Breast epithelium (tissue), 4 donors: ENCODE results near the gene TEX26. TPM values are rescaled to one million over a fixed set of nuclear protein-coding genes. Genes with fewer than 3 reads are reported as not detected.

Experiments
- DNase-seq, 2 donors: peaks; one replicate each; pipeline ENCODE4 v3.0.0-alpha.2; 2019; ENCODE audit warnings: low spot score in 2 of 2
- H3K27ac ChIP-seq, 2 donors: fragments of 200-600 bp; sonication (generic) in 1 of 2; one replicate each; pipeline ENCODE4 v1.5.1; 2016 to 2019; ENCODE audit warnings: mild to moderate bottlenecking in 1 of 2
- H3K27me3 ChIP-seq, 2 donors: fragments of 200-600 bp; sonication (generic) in 1 of 2; one replicate each; pipeline versions ENCODE4 v1.5.1 to v1.6.0; 2017 to 2019; ENCODE audit warnings: control low read depth in 1 of 2, mild to moderate bottlenecking in 1 of 2
- H3K36me3 ChIP-seq: fragments of 200-600 bp; one replicate; pipeline ENCODE4 v1.5.1; 2019
- H3K4me1 ChIP-seq, 2 donors: fragments of 200-600 bp; sonication (generic); one replicate each; pipeline ENCODE4 v1.5.1; 2016 to 2019; ENCODE audit warnings: control low read depth in 1 of 2
- H3K4me3 ChIP-seq, 3 donors: fragments of 200-600 bp; sonication (generic); 1 replicate in 2 of 3; 2 replicates in 1 of 3; pipeline ENCODE4 v1.5.1; 2016 to 2019; ENCODE audit warnings: mild to moderate bottlenecking in 3 of 3, moderate library complexity in 2 of 3
- H3K9me3 ChIP-seq, 2 donors: fragments of 200-600 bp; sonication (generic) in 1 of 2; one replicate each; pipeline ENCODE4 v1.5.1; 2016 to 2019; ENCODE audit warnings: control low read depth in 1 of 2
- POLR2A ChIP-seq: fragments of 450-650 bp; IDR thresholded peaks from one replicate; pipeline ENCODE4 v1.6.1; 2016; ENCODE audit warnings: antibody characterized with exemption, mild to moderate bottlenecking, moderate library complexity
- POLR2AphosphoS5 ChIP-seq, 3 donors: sonication (generic); formaldehyde crosslinking; IDR thresholded peaks; one replicate each; pipeline ENCODE4 v1.6.1; 2017; ENCODE audit warnings: antibody characterized with exemption in 3 of 3
- intact Hi-C: fragments of 100-400 bp; cut with DNase I; formaldehyde crosslinking; loops from one replicate; pipeline ENCODE4 v1.15.1; 2023; ENCODE audit warnings: low total_unique reads
- total RNA-seq, 3 donors: library from RNA; depleted of rRNA; stranded (reverse); fragments of >200 nt; gene quantifications; one replicate each; pipeline ENCODE4 v1.1.0, GENCODE V29; 2016
- TF ChIP-seq, protein P1 (sequence below), 3 donors: fragments of 450-650 bp; IDR thresholded peaks; one replicate each; pipeline ENCODE4 v1.5.1; 2016 to 2017; ENCODE audit warnings: antibody characterized with exemption in 3 of 3, mild to moderate bottlenecking in 3 of 3, moderate library complexity in 3 of 3

Gene TEX26
- total RNA-seq, 3 donors from 2014 or later = 0.48 to 0.59 TPM; not detected in 1

DNA sequence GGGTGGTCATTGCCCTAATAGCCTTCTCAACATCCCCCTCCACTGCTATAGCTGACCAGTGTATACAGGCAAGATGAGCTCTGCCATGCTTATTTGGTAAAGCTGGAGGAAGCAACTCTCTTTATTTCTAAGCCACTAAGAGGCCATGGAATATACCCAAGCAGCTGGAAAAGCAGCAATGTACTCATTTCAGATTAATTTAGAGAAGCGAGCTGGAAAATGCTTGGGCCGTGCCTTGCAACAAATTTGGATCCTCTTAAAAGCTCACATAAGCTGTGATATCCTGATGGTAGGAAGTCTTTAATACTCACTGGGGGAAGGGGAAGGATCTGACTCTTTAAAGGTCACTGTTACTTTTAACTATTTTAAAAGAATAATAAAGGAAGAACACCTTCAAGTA lies 77.8 kb downstream of the TEX26 start:
- TF ChIP-seq POLR2AphosphoS5 (IDR thresholded peaks at IDR 0.05) (no peak), POLR2A (no peak)
- TF ChIP-seq, protein P1, sequence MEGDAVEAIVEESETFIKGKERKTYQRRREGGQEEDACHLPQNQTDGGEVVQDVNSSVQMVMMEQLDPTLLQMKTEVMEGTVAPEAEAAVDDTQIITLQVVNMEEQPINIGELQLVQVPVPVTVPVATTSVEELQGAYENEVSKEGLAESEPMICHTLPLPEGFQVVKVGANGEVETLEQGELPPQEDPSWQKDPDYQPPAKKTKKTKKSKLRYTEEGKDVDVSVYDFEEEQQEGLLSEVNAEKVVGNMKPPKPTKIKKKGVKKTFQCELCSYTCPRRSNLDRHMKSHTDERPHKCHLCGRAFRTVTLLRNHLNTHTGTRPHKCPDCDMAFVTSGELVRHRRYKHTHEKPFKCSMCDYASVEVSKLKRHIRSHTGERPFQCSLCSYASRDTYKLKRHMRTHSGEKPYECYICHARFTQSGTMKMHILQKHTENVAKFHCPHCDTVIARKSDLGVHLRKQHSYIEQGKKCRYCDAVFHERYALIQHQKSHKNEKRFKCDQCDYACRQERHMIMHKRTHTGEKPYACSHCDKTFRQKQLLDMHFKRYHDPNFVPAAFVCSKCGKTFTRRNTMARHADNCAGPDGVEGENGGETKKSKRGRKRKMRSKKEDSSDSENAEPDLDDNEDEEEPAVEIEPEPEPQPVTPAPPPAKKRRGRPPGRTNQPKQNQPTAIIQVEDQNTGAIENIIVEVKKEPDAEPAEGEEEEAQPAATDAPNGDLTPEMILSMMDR (IDR thresholded peaks at IDR 0.05) = no peak
- no peaks in the 10 kb centered on the region for H3K9me3 ChIP-seq
- no peak for DNase-seq
- no peak overlapping the region for H3K27ac ChIP-seq
- H3K4me1 ChIP-seq = no peaks in the 10 kb centered on the region
- H3K27me3 ChIP-seq = no peaks in the 10 kb centered on the region
- no peak overlapping the region for H3K4me3 ChIP-seq
- H3K36me3 ChIP-seq = no peaks in the 10 kb centered on the region
- intact Hi-C loops = no loop called here

DNA sequence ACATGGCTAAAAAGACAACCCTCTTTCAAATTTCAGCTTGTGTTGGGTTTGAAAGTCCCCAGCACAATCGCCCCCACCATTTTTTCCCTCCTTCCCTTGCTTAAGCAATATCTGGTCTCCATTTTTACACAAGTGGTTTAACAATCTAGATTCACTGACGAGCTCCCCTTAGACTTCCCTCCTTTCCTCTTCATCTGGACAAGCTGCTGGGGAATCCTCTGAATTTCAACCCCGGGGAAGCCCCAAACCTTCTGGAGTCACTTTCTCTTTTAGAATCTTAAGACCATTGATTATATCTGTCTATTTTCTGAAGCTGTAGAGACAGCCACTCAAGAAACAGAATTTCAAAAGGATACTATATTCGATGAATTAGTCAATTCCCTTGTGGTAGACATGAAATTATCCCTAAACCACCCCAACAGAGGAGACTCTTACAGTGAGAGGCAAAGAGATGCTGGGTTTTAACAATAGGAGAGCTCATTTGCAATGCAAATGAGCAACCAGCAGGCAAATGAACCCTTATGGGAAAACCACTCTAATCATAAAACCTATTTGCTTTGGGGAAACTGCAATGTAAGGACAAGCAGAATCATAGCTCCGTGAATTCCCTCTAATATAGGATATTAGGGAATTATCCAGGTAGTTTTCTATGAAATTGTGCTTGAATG lies 78.9 kb downstream of the TEX26 start:
- H3K4me1 ChIP-seq = no peaks in the 10 kb centered on the region
- H3K9me3 ChIP-seq = no peaks in the 10 kb centered on the region
- no peaks in the 10 kb centered on the region for H3K36me3 ChIP-seq
- no peak overlapping the region for H3K4me3 ChIP-seq
- no peak for TF ChIP-seq POLR2AphosphoS5 (IDR thresholded peaks at IDR 0.05)
- TF ChIP-seq POLR2A = no peak
- no peak overlapping the region for H3K27ac ChIP-seq
- no peaks in the 10 kb centered on the region for H3K27me3 ChIP-seq
- no peak for DNase-seq
- intact Hi-C loops = no loop called here

DNA sequence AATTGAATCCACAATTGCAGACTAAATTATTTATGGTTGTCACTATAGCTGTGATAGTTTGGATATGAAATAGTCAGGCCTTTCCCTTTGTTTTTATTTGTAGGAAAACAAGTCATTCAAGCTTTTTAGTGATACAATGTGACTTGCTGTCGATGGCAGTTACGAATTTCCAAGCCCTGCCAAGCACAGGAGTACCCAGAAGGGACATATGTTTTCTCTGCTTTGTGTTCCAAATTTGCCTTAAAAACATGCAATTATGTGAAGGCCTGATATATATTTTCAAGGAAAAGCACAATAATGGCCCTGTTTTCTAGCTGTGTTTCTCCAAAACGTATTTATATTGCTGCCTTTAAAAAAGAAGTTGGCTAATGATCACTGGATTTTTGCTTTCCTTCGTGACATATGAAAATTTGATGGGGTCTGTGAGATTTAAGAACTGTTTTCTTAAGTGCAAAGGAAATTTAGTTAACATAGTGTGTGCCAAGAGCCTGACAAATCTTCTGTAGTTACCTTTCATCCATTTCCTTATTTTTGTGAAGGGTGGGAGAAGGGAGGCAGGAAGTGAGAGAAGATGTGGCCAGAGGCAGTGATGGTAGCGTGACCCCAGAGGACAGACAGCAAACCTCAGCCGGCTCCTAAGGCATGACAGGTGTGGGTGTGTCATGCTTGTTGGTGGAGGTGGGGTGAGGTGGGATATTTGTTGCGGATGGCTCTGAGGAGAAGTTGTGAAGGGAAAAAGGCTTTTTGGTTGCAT lies 79.6 kb downstream of the TEX26 start:
- H3K27me3 ChIP-seq = no peaks in the 10 kb centered on the region
- TF ChIP-seq POLR2A (no peak), POLR2AphosphoS5 (IDR thresholded peaks at IDR 0.05) (no peak)
- TF ChIP-seq, protein P1 (IDR thresholded peaks at IDR 0.05) = no peak

DNA sequence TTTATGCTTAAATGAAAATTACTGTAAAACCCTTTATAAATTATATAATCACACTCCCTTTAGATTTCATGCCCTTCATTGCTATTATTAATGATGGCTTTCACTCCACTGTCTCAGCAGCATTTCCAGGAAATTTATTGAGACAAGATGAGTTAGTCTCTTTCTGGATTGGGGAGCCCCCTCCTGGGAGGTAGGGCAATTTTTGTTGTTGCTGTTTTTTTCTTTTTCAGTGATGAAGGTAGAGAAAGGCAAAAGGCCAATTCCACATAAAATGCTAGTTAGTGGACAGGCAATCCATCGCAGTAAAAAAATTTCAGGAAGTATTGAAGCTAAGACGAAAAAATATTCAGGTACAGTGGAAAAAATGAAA lies 80.2 kb downstream of the TEX26 start:
- intact Hi-C loops = no loop called here
- H3K4me3 ChIP-seq = no peak overlapping the region
- no peaks in the 10 kb centered on the region for H3K36me3 ChIP-seq
- TF ChIP-seq POLR2A (no peak), POLR2AphosphoS5 (IDR thresholded peaks at IDR 0.05) (no peak)
- TF ChIP-seq, protein P1 (IDR thresholded peaks at IDR 0.05) = no peak
- H3K9me3 ChIP-seq = no peaks in the 10 kb centered on the region
- no peak for DNase-seq
- no peaks in the 10 kb centered on the region for H3K4me1 ChIP-seq
- H3K27me3 ChIP-seq = no peaks in the 10 kb centered on the region
- H3K27ac ChIP-seq = no peak overlapping the region

More for the DNA sequence above, 79.6 kb downstream of the TEX26 start:
- Histone ChIP-seq H3K4me3 (no peak overlapping the region), H3K27ac (no peak overlapping the region), H3K4me1 (no peaks in the 10 kb centered on the region), H3K9me3 (no peaks in the 10 kb centered on the region), H3K36me3 (no peaks in the 10 kb centered on the region)
- no peak for DNase-seq
- intact Hi-C loops = no loop called here

DNA sequence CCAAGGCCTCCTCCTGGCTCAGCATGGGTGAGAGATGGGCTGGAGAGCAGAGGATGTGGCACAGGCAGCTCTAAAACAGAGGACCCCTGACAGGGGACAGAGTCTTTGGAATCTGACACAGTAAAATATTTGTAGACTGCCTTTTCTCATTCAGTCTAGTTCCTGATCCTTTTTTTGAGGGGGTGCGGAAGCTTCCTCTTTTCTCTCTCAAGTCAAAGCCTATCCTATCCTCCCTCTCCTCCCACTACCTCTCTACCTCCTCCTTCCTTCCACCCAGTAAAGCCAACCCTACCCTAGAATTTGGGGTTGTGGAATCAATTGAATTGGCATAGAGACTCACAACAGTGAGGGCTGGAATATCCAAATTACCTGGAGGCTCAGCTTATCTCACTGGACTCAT lies 82.0 kb downstream of the TEX26 start:
- no peak for TF ChIP-seq POLR2AphosphoS5 (IDR thresholded peaks at IDR 0.05)
- TF ChIP-seq, protein P1 (IDR thresholded peaks at IDR 0.05) = no peak
- no peak for TF ChIP-seq POLR2A

More for the DNA sequence above, 82.0 kb downstream of the TEX26 start:
- Histone ChIP-seq H3K36me3 (no peaks in the 10 kb centered on the region), H3K9me3 (no peaks in the 10 kb centered on the region), H3K4me3 (no peak overlapping the region), H3K4me1 (no peaks in the 10 kb centered on the region), H3K27ac (no peak overlapping the region), H3K27me3 (no peaks in the 10 kb centered on the region)
- intact Hi-C loops = no loop called here
- DNase-seq = no peak
